Heart left ventricle (tissue), 16 donors: ENCODE measurements around the gene CIPC. TPM values are rescaled to one million over a fixed set of nuclear protein-coding genes. Genes with fewer than 3 reads are reported as not detected.

Source experiments
- ATAC-seq, 4 donors: fragments of 200-7000 bp; cut with Tn5 transposase; one replicate each; pipeline ENCODE4 v1.9.1; 2020 to 2022; ENCODE audit warnings: moderate library complexity in 4 of 4, mild to moderate bottlenecking in 3 of 4, moderate number of reproducible peaks in 1 of 4
- DNase-seq, 5 donors: peaks; one replicate each; pipeline ENCODE4 v3.0.0-alpha.2; 2020
- H3K27ac ChIP-seq, 12 donors: fragments of 200-600 bp; sonication (generic) in 4 of 12; one replicate each; pipeline versions ENCODE4 v1.5.0 to v1.8.0; 2016 to 2022; ENCODE audit warnings: mild to moderate bottlenecking in 2 of 12
- H3K27me3 ChIP-seq, 9 donors: fragments of 200-600 bp; sonication (generic) in 2 of 9; one replicate each; pipeline versions ENCODE4 v1.5.1 to v1.8.0; 2016 to 2022; ENCODE audit warnings: mild to moderate bottlenecking in 3 of 9
- H3K36me3 ChIP-seq, 9 donors: fragments of 200-600 bp; sonication (generic) in 2 of 9; one replicate each; pipeline versions ENCODE4 v1.5.0 to v1.8.0; 2018 to 2022; ENCODE audit warnings: mild to moderate bottlenecking in 2 of 9
- H3K4me1 ChIP-seq, 12 donors: fragments of 200-600 bp; sonication (generic) in 4 of 12; one replicate each; pipeline versions ENCODE4 v1.5.0 to v1.8.0; 2016 to 2022; ENCODE audit warnings: mild to moderate bottlenecking in 3 of 12
- H3K4me3 ChIP-seq, 12 donors: fragments of 200-600 bp; sonication (generic) in 4 of 12; one replicate each; pipeline versions ENCODE4 v1.5.0 to v1.8.0; 2017 to 2022; ENCODE audit warnings: mild to moderate bottlenecking in 9 of 12, moderate library complexity in 4 of 12
- H3K9me3 ChIP-seq, 12 donors: fragments of 200-600 bp; sonication (generic) in 4 of 12; one replicate each; pipeline versions ENCODE4 v1.5.0 to v1.8.0; 2016 to 2022; ENCODE audit warnings: mild to moderate bottlenecking in 1 of 12
- POLR2A ChIP-seq, 2 donors: fragments of 450-650 bp; IDR thresholded peaks; one replicate each; pipeline ENCODE4 v1.6.1; 2017; ENCODE audit warnings: antibody characterized with exemption in 2 of 2, mild to moderate bottlenecking in 2 of 2, moderate library complexity in 2 of 2
- WGBS, 4 donors: extraction: QIAGEN DNeasy Blood & Tissue Kit in 2 of 4; methylation state at CpG; one replicate each; pipeline versions ENCODE4 v1.1.5 to v1.1.7; 2013 to 2018; 5-methylcytosine and 5-hydroxymethylcytosine counted together
- intact Hi-C, 10 donors: fragments of 100-400 bp; cut with DNase I; formaldehyde crosslinking; loops; one replicate each; pipeline versions ENCODE4 v1.11.1 to v1.14.2; 2022
- polyA plus RNA-seq, 2 donors: library from polyadenylated mRNA; stranded (reverse); fragments of 200-250 nt; gene quantifications; one replicate each; pipeline ENCODE4 v1.2.3, GENCODE V29; 2013
- total RNA-seq, 9 donors: library from RNA; depleted of rRNA in 2 of 9; stranded (reverse); fragments of >200 nt in 2 of 9; fragmentation: NEBNext Ultra II Directional in 3 of 9; extraction: Animal tissue kit (Norgen Biotek cat#: 25700) in 3 of 9; gene quantifications; one replicate each; pipeline versions ENCODE4 v1.1.0 to v1.2.4, GENCODE V29; 2016 to 2023
- TF ChIP-seq, protein P1 (sequence below), 12 donors: fragments of 200-600 bp; sonication (generic) in 4 of 12; IDR thresholded peaks; one replicate each; pipeline versions ENCODE4 v1.5.0 to v1.8.0; 2018 to 2022; ENCODE audit warnings: antibody characterized with exemption in 12 of 12, mild to moderate bottlenecking in 5 of 12
- donor health status: ischemic (EF 13 %, LVEDD 7.1; RV severe dilation, severe dysfunction).
- donor health status: healthy with polysubstance abuse.
- donor health status: DM: no; HTN: yes; CAD: no.
- donor health status: DM: no; HTN: no; CAD: no.
- donor health status: ischemic (EF 25% LVEDD 6.9; RV normal size, moderate dysfunction).
- donor health status: ischemic (EF 25% LVEDD 5.7; RV mildly dilated, moderate dysfunction).
- donor health status: healthy.
- donor health status: DM: yes; HTN: yes; CAD: no.
- donor health status: ischemic (EF 35%, LVEDD 5.7; RV mildly dilated, moderate dysfunction).
- donor health status: nonischemic (EF 11% LVEDD 7.7; RV severe dilation, severe dysfunction).
- donor health status: DM: yes; HTN: yes; CAD: no.
- donor health status: PGD.
- donor health status: ischemic (EF 29% LVEDD 5.4; RV normal size, mild dysfunction).
- donor health status: nonischemic (EF 23%, LVEDD 6.1; RV moderate dilation, normal function).

CIPC gene
- total and polyA plus RNA-seq, 11 donors = 10.9 to 85.9 (median 61.3) TPM

DNA sequence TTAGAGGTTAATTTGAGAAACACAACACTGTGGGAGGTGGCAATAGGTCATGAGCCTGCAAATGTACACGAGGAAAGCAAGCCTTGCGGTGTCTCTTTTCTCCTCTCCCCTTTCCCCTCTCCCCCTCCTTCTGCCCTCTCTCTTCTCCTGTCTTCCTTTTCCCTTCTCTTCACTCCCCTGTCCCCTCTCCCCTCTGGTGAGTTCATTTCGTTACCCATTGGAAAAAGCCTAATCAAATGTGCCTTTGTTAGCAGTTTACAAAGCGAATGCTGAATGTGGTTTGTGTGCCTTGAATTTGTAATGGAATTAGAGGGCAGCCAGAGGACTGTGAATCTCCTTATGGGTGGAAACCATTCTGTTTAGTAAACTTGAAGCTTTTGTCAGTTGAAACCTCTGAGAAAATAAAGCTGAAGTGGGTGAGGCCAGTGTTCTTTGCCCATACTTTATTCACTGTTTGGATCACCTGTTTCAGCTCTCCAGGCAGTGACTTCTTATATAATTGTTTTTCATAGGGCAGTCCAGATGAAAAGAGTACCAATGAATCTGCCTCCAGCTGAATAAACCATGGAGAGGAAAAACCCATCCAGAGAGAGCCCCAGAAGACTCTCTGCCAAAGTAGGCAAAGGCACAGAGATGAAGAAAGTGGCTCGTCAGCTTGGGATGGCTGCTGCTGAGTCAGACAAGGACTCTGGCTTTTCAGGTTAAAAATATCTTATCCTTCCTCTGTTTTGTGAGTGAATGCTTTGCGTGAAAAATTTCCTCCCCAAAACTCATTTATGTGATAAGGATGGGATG, 7.3 kb downstream of the CIPC start:
- TF ChIP-seq, protein P1, sequence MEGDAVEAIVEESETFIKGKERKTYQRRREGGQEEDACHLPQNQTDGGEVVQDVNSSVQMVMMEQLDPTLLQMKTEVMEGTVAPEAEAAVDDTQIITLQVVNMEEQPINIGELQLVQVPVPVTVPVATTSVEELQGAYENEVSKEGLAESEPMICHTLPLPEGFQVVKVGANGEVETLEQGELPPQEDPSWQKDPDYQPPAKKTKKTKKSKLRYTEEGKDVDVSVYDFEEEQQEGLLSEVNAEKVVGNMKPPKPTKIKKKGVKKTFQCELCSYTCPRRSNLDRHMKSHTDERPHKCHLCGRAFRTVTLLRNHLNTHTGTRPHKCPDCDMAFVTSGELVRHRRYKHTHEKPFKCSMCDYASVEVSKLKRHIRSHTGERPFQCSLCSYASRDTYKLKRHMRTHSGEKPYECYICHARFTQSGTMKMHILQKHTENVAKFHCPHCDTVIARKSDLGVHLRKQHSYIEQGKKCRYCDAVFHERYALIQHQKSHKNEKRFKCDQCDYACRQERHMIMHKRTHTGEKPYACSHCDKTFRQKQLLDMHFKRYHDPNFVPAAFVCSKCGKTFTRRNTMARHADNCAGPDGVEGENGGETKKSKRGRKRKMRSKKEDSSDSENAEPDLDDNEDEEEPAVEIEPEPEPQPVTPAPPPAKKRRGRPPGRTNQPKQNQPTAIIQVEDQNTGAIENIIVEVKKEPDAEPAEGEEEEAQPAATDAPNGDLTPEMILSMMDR (IDR thresholded peaks at IDR 0.05) = no peak
- no peak for TF ChIP-seq POLR2A (IDR thresholded peaks at IDR 0.05)
- 40 to 52% (median 47%) methylated on average over 6 of the region's 6 CpGs for WGBS, 4 donors
- ATAC-seq (peak in 1 of 4 donors; percentile 21), DNase-seq (no peak)
- Histone ChIP-seq H3K9me3 (no peaks in the 10 kb centered on the region), H3K4me3 (no peak overlapping the region), H3K27ac (peak overlapping the region; percentile 4 to 99 (median 72)), H3K36me3 (peaks cover 0 to 50% (median 46%) of the 10 kb centered on the region in 9 donors), H3K4me1 (peaks cover 6 to 90% (median 52%) of the 10 kb centered on the region in 12 donors), H3K27me3 (no peaks in the 10 kb centered on the region)
- intact Hi-C loops = no loop called here

DNA sequence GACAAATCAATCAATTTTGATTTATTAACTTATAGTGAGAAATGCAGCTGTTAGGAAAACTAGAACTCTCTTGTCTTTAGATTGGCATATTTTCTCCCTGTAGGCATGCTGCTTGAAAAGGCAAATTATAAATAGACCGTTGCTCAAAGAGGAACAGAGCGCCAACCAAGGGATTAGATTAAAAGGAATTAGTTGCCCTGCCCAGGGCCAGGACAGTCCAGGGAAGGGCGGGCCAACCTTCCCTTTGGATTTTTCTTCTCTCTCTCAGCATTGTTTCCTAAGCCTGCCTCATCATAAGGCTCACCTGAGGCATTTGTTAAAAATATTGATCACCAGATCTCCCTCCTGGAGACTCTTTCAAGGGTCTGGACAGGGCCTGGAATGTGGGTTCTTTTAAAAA, 8.6 kb downstream of the CIPC start:
- DNase-seq = no peak
- peaks cover 0 to 63% (median 54%) of the 10 kb centered on the region in 9 donors for H3K36me3 ChIP-seq
- peak overlapping the region; percentile 21 to 99 (median 64) for H3K27ac ChIP-seq
- H3K4me3 ChIP-seq = no peak overlapping the region
- no peaks in the 10 kb centered on the region for H3K9me3 ChIP-seq
- peak; percentile 68 to 85 (median 72) for ATAC-seq
- TF ChIP-seq, protein P1 (IDR thresholded peaks at IDR 0.05) = no peak
- no peak for TF ChIP-seq POLR2A (IDR thresholded peaks at IDR 0.05)
- intact Hi-C loops = no loop called here
- peaks cover 6 to 90% (median 55%) of the 10 kb centered on the region in 12 donors for H3K4me1 ChIP-seq
- WGBS, 4 donors = 46 to 62% (median 51%) methylated on average over 3 of the region's 3 CpGs
- H3K27me3 ChIP-seq = no peaks in the 10 kb centered on the region

DNA sequence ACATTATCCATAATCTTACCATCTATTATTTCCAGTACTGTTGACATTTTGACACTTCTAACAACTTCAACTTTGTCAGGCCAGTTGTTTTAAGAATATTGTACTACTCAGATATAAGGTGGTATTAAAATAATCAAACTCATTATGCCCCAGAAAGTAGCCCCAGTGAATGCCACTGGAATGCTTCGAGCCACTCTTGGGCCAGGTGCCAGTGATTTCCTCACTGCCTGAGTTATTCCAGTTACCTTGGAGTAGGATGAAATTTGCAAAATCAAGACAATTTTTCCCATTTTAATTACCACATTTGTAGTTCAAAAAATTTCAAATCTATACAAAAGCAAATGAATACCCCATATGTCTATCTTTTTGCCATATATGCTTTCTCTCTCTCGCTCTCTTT, 9.2 kb downstream of the CIPC start:
- 70 to 76% (median 72%) methylated on average over 2 of the region's 2 CpGs for WGBS, 4 donors
- no peak for TF ChIP-seq POLR2A (IDR thresholded peaks at IDR 0.05)
- TF ChIP-seq, protein P1 (IDR thresholded peaks at IDR 0.05) = no peak
- no peak overlapping the region for H3K4me3 ChIP-seq
- no peaks in the 10 kb centered on the region for H3K27me3 ChIP-seq
- ATAC-seq = no peak
- no peaks in the 10 kb centered on the region for H3K9me3 ChIP-seq
- peaks cover 0 to 68% (median 58%) of the 10 kb centered on the region in 9 donors for H3K36me3 ChIP-seq
- no peak for DNase-seq
- intact Hi-C loops = no loop called here
- peak overlapping the region in 10 of 12 donors; percentile 21 to 99 (median 72) for H3K27ac ChIP-seq
- peaks cover 3 to 90% (median 53%) of the 10 kb centered on the region in 12 donors for H3K4me1 ChIP-seq

DNA sequence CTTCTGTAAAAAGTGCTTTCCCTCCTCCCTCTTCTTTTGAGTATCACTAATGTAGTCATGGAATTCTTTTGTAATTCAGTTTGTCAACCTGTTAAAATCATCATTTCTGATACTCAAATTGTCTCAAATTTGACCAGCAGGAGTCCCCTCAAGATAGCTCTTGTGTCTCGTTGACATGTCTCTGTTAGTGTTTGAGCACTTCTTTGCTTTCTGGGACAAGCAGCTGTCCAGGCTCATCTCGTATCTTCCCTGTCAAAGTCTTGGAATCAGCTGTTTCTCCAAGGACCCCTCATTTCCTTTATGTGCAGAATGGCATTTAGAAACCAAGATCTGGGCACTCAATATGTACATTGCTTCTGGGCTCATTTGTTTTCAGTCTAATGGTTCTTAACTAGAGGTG, 10.7 kb downstream of the CIPC start:
- TF ChIP-seq, protein P1 (IDR thresholded peaks at IDR 0.05) = no peak
- TF ChIP-seq POLR2A (IDR thresholded peaks at IDR 0.05) = no peak
- Histone ChIP-seq H3K27me3 (no peaks in the 10 kb centered on the region), H3K4me3 (no peak overlapping the region), H3K27ac (peak overlapping the region in 1 of 12 donors; percentile 67), H3K4me1 (peaks cover 0 to 80% (median 44%) of the 10 kb centered on the region in 12 donors), H3K36me3 (peaks cover 0 to 84% (median 73%) of the 10 kb centered on the region in 9 donors), H3K9me3 (no peaks in the 10 kb centered on the region)
- ATAC-seq = no peak
- intact Hi-C loops = no loop called here
- 73 to 88% (median 86%) methylated on average over 2 of the region's 2 CpGs for WGBS, 4 donors
- no peak for DNase-seq
